Liver (tissue), 3 donors: Measurements from ENCODE around the gene CYB5A.

Experiments used
- ATF3 ChIP-seq: IDR thresholded peaks from 2 replicates; pipeline ENCODE4 v1.6.1; 2016; ENCODE audit warnings: antibody characterized with exemption
- CTCF ChIP-seq: fragments of 150-350 bp; IDR thresholded peaks from 2 replicates; pipeline ENCODE4 v1.5.1; 2017; ENCODE audit warnings: improper control_type of control experiment, low read depth, low read length; ENCODE audit not compliant: missing input control
- donor health status: healthy.
- donor health status: healthy.

GRCh38 chr18:74311000-74311399 is 19.2 kb upstream of the CYB5A start:
- no peak for TF ChIP-seq ATF3
- TF ChIP-seq CTCF, result no peak
